ENCODE measurements around the gene DDX24. TPM values are rescaled to one million over a fixed set of nuclear protein-coding genes. Genes with fewer than 3 reads are reported as not detected.

DDX24 gene
- total and polyA plus RNA-seq, 9 of the 15 experiments (the other 6 are each of a cell fraction or from before 2014, with no cell fraction given) = 82.4 to 175 (median 122) TPM

DNA sequence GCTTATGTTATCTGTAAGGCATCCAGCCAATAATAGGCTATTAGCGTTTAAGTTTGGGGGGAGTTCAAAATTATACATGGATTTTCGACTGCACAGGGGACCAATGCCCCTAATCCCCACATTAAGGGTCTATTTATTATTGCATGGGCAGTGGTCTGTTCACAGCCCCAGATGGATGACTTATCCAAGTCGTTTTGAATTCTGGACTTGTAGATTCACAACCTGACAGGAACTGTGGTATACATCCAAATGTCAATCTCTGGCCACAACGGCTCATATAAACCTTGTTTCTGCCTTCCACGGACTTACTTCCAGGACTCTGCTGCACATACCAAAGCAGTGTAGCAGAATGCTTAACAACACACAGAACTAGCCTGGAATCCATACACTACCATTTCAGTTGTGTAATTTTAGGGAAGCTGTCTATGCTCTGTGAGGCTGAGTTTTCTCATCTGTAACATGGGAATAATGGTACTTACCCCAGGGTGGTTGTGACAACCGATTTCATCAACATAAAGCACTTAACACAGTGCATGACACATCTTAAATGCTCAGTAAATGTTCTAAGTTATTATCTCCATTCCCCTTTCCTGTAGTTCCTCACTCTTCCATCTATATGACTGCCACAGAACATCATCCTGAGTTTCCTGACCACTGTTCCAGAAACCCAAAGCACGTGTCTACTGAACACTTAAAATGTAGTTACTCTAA is 3.7 kb downstream of the DDX24 start (continued):
- TF ChIP-seq, protein P1, sequence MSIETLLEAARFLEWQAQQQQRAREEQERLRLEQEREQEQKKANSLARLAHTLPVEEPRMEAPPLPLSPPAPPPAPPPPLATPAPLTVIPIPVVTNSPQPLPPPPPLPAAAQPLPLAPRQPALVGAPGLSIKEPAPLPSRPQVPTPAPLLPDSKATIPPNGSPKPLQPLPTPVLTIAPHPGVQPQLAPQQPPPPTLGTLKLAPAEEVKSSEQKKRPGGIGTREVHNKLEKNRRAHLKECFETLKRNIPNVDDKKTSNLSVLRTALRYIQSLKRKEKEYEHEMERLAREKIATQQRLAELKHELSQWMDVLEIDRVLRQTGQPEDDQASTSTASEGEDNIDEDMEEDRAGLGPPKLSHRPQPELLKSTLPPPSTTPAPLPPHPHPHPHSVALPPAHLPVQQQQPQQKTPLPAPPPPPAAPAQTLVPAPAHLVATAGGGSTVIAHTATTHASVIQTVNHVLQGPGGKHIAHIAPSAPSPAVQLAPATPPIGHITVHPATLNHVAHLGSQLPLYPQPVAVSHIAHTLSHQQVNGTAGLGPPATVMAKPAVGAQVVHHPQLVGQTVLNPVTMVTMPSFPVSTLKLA (conservative IDR thresholded peaks at IDR 0.05) = peak in 1 of 2 experiments; percentile 39; a peak in 1 of 4 replicates

DNA sequence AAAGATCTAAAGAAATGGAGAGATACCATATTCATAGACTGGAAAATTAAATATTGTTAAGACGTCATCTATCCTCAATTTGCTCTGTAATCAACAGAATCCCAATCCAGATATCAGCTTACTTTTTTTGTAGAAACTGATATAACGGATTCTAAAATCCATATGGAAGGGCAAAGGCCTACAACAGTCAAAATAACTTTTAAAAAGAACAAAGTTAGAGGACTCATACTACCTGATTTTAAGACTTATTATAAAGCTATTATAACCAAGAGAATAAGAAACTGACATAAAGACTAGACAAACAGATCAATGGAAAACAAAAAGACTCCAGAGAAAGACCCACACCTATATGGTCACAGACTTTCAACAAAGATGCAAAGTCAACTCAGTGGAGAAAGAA is 6.0 kb downstream of the DDX24 start:
- BruUV-seq (replicated peaks) = no TSS peak
- peaks cover 95% of the 10 kb centered on the region for H3K79me2 ChIP-seq (ENCODE audit: control insufficient read depth, insufficient read depth, low read length)
- intact Hi-C loops (cut with micrococcal nuclease) = no loop called here
- POLR2A ChIA-PET = no interaction called here
- peaks cover 34% of the 10 kb centered on the region for H3K36me3 ChIP-seq (ENCODE audit: control insufficient read depth, insufficient read depth, low read length)
- 83% methylated on average over 2 of the region's 2 CpGs for WGBS (ENCODE audit: insufficient coverage, low coverage, missing lambda C conversion rate)
- no peak for DNase-seq (ENCODE audit: extremely low read depth in 1 of 4, low spot score in 3 of 4)
- FAIRE-seq = no peak
- H2AFZ ChIP-seq (ENCODE audit: low read depth, low read length) = no peak overlapping the region
- no peak for ATAC-seq
- in situ Hi-C loops (cut with MboI) = no loop called here
- no peaks in the 10 kb centered on the region for H3K9me1 ChIP-seq (ENCODE audit: control insufficient read depth, insufficient read depth, low read length)
- no peak overlapping the region for H3K9ac ChIP-seq (ENCODE audit: insufficient read depth in 1 of 2, low read depth in 2 of 2, low read length in 2 of 2)
- H4K20me1 ChIP-seq (replicated peaks; ENCODE audit: control insufficient read depth, insufficient read depth, low read length) = peaks cover 9% of the 10 kb centered on the region
- no peak overlapping the region for H3K27ac ChIP-seq (ENCODE audit: extremely low read depth, low read depth, low read length)
- H3K4me3 ChIP-seq = no peak overlapping the region
- H3K27me3 ChIP-seq (ENCODE audit: control insufficient read depth in 2 of 2, insufficient read depth in 2 of 2, low read length in 2 of 2) = no peaks in the 10 kb centered on the region
- H3K4me2 ChIP-seq (ENCODE audit: insufficient read depth, low read length) = no peak overlapping the region
- CTCF ChIA-PET (ENCODE audit: low intra/inter-chr PET ratio) = no interaction called here
- H3K4me1 ChIP-seq (replicated peaks in 1 of 2; ENCODE audit: control insufficient read depth in 2 of 2, insufficient read depth in 2 of 2, low read length in 2 of 2) = peaks cover 0 to 15% of the 10 kb centered on the region in 2 experiments; a peak in 3 of 5 replicates
- TF ChIP-seq ZNF79 (CRISPR knock-in tag; IDR thresholded peaks at IDR 0.05; ENCODE audit: low read depth) = no peak
- peak; percentile 65; the same call in 1 of the 2 replicates for TF ChIP-seq ZNF274 (IDR thresholded peaks at IDR 0.05; ENCODE audit: borderline replicate concordance, low read depth, low read length)
- no peaks in the 10 kb centered on the region; the same call in 1 of the 2 replicates for H3K9me3 ChIP-seq (replicated peaks; ENCODE audit: control insufficient read depth, insufficient read depth, low read depth, low read length)
